HT1080 (cell line): ENCODE data around the gene FFAR1. TPM values are rescaled to one million over a fixed set of nuclear protein-coding genes. Genes with fewer than 3 reads are reported as not detected.

Experiments
- DNase-seq: peaks from one replicate; pipeline ENCODE4 v3.0.0-alpha.2; 2015; ENCODE audit warnings: low read depth
- total RNA-seq: library from RNA; depleted of rRNA; stranded (reverse); fragments of >200 nt; shearing (Covaris generic); gene quantifications from 2 replicates; pipeline ENCODE4 v1.2.3, GENCODE V29; 2014

The FFAR1 gene
- total RNA-seq, 1 experiment from 2014 or later, result 0.06 TPM

DNA sequence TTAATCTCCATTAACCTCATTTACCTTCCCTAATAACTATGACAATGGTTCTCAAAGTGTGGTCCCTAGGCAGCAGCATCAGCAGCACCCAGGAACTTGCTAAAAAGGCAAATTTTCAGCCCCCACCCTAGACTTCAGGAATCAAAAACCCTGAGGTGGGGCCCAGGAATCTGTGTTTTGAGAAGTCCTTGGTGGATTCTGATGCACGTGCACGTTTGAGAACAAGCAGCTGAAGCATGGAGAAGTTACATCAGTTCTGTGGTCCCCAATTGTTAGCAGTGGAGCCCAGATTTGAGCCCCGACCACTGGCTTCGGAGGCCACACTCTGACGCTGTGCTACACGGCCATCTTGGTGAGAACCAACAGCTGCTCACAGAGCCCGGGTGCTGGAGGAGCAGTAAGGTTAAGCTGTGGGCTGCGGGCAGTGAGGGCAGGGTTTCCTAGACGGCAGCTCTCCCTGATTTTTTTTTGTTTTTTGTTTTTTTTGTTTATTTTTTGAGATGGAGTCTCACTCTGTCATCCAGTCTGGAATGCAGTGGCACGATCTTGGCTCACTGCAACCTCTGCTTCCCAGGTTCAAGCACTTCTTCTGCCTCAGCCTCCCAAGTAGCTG, 32.7 kb upstream of the FFAR1 start:
- DNase-seq, result no peak

DNA sequence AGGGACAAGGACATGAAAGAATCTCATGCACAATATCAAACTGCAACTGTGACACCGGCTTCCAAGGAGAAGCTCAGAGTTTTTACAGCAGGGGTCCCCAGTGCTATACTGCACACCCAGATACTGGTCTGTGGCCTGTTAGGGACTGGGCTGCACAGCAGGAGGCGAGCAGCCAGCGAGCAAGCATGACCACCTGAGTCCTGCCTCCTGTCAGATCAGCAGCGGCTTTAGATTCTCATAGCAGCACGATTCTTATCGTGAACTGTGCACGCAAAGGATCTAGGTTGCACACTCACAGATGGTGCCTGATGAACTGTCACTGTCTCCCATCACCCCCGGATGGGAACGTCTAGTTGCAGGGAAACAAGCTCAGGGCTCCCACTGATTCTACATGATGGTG, 31.8 kb upstream of the FFAR1 start:
- DNase-seq, result no peak

DNA sequence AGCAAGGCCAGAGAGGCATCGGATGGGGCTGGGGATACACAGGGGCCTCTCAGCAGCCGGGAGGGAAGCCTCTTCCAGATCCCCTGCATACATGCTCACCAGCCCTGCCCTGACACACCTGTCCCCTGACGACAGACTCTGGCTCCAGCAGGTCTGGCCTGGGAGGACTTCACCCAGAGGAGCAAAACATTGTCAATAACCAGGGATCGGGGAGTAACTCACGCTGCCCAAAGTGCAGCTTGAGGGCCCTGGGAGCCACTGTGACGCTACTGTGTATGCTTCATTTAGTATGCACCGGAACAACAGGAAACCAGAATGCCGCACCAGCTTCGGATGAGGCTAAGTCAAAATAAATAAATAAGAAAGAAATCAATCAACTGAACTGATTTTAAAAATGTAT, 31.1 kb upstream of the FFAR1 start:
- no peak for DNase-seq

DNA sequence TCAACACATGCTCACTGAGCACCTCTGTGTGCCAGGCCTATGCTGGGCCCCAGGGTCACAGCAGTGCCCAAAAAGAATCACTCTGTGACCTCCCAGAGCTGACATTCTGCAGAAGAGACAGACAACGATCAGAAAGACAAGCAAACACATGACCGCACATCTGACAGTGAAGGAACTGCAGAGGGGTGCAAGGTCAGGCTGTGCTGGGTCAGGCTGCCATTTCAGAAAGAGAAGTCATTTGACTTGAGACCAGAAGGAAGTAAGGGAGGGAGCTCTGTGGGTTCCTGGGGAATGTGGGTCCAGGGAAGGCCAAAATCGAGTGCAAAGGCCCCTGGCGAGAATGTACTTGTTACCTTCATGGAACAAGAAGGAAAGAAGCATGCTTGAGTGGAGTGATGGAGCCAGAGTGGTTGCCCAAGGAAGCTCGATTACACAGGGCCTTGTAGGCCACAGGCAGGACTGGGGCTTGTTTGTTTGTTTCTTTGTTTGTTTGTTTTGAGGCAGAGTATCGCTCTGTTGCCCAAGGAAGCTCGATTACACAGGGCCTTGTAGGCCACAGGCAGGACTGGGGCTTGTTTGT, 30.1 kb upstream of the FFAR1 start:
- no peak for DNase-seq

DNA sequence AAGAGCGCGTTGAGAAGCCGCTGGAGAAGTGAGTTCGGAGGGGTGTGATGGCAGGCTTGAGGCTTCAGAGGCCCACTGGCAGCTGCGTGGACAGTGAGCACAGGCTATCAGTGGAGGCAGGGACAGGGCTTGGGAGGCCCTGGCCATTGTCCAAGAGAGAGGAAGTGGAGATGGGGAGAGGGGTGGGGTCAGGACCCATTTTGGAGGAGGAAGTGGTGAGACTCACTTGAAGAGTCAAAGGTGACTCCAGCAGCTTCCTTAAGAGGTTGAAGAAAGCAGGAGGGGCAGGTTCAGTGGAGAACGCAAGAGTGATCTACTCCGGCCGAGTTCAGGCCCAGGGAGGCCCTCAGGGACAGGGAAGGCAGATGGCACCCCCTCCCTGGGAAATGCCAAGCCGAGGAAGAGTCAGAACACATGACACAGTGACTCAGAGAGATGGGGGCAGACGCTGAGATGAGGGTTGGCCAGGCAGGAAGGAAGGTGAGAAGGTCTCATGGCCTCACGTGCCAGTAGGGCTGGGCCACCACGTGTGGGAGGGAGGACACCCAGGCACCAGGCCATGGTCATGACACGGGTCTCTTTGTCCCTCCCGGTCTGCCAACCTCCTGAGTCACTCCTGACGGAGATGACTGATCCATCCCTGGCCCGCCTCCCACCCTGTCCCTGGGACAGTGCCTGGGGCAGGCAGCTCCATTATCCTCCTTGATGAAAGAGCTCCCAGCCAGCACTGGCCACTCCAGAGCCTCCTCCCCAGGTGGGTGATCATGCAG, 28.8 kb upstream of the FFAR1 start:
- DNase-seq, result peak; percentile 100

DNA sequence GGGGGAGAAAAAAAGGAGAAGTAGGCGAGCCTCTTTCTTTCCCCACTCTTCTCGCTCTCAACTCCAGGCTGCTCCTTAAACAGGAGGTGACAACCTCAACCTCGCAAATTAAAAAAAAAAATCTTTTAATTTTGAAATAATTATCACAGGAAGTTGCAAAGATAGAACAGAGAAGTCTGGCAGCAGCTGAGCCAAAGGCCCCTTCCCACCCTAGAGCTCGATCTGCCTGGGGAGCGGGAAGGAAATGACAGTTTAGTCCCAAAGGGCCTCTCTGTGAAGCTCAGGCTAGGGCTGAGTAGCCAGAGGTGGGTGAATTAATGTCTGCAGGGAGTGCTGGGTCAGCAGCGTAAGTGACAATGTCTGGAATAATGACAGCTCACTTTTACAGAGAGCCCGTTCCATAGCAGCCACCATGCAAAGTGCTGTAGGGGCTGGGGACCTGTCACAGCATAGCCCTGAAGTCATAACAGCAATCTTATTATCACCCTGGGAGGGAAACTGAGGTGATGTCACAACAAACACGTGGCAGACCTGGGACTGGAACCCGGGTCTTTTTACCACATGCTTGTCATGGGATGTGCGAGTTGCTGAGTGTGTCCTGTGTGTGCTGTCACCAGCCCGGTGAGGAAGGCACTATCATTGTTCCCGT, 27.5 kb upstream of the FFAR1 start:
- DNase-seq, result no peak

DNA sequence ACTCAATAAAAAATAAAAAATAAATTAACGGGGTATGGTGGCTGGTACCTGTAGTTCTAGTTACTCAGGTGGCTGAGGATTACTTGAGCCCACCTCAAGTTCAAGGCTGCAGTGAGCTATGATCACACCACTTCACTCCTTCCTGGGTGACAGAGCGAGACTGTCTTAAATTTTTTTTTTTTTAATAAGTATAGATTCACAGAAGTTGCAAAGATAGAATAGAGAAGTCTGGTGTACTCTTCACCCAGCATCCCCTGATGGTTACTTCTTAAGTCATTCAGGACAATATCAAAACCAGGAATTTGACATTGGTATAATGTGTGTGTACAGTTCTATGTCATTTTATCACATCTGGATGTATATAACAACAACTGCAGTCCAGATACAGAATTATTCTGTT, 26.4 kb upstream of the FFAR1 start:
- DNase-seq, result no peak

DNA sequence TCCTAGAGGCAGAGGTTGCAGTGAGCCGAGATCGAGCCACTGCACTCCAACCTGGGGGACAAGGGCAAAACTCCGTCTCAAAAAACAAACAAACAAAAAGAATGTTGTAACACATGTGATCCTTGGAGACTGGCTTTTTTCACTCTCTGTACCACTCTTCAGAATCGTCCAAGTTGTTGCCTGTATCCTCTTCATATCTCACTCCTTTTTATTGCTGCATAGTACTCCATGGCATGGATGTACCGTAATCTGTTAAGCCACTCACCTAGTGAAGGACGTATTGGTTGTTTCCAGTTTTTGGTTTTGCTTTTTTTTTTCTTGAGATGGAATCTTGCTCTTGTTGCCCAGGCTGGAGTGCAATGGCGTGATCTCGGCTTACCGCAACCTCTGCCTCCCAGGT, 25.7 kb upstream of the FFAR1 start:
- DNase-seq, result no peak

DNA sequence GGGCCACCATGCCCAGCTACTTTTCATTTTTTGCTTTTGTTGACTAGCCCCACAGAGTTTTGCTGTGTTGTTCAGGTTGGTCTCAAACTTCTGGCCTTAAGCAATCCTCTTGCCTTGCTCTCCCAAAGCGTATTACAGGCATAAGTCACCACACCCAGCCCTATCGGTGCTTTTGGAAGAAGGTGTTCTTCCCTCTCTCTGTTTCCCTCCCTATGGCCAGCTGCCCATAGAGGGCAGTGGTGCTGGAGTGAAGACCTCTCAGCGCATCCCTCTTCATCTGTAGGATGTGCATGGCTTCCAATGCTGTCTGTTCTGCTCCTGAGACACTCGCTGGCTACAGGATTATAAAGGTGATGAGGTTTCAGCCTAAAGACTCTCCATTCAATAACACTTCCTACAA, 20.1 kb upstream of the FFAR1 start:
- no peak for DNase-seq

DNA sequence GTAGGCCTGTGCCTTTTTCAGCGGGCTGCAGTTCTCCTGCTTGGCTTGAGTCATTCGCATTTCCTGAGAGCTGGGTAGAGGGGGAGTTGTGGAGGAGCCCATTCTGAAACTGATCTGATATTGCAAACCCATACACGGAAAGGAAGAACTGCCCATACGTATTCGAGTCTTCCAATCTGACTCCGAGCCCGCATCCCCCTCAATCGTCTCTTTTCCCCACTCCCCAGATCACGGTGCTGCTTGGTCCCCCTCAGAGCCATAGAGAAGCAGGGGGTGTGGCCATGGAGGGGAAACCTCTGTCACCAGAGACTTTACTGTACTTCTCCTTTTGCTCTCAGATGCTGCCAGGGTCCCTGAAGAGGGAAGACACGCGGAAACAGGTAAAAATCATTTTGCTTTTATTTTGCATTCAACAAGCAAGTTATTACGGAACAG, 18.8 kb upstream of the FFAR1 start, which contains the start of gene CD22:
CD22 (plus strand) TSS at position 337 of the 435 bp plus-strand sequence. CDS start 2,854 bp downstream, outside the sequence.
- no peak for DNase-seq

DNA sequence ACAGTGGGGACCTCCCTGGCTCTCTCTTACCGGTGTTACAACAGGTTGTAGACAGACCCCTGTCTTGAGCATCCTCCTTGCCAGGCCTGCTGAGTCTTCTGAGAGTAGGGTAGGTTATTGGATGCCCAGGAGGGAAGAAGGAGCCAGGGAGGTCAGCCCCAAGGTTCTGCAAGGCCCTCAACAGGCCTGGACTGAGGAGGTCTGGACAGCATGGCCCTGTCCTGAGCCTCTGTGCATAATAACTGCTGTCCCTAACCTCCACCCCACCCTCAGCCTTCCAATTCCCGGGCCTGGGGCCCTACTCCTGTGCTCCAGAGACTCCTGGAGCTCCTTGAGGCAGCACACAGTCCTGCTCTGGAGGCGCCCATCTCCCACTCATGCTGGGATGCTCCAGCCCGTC, 18.4 kb upstream of the FFAR1 start:
- DNase-seq, result no peak

DNA sequence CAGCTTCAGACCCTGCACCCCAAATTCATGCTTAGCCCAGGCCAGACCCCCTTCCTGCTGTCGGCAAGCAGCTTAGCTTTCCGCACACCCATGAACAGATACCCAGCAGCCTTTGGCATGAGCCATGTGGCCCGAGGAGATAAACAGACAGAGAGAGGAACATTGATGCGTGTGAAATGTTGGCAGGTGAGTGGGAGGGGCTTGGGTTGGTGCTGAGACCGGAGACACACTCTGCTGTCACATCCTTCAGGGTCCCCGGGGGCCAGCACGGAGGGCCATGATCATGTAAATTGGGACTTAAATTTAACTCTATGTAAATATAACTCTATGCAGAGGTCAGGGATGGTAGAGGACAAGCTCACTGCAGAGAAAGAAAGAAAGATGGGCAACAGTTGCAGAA, 17.2 kb upstream of the FFAR1 start:
- DNase-seq, result no peak

DNA sequence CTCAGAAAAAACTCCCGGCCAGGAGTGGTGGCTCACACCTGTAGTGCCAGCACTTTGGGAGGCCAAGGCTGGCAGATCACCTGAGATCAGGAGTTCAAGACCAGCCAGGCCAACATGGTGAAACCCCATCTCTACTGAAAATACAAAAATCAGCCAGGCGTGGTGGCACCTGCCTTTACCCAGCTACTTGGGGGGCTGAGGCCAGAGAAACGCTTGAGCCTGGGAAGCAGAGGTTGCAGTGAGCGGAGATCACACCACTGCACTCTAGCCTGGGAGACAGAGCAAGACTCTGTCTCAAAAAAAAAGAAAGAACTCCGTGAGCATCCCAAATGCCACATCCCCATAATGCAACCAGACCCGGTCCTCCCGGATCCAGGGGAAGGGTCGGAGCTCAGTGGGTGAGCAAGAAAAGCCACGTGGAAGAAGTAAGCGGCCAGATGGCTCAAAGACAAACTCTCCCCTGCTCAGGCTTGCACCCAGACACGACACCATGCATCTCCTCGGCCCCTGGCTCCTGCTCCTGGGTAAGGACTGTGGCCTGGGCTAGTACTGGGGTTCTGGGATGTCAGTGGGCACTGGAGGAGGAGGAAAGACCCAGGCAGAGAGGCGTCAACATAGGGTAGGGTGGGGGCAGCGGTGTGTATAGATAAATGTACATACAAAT, 16.0 kb upstream of the FFAR1 start:
- DNase-seq, result no peak

DNA sequence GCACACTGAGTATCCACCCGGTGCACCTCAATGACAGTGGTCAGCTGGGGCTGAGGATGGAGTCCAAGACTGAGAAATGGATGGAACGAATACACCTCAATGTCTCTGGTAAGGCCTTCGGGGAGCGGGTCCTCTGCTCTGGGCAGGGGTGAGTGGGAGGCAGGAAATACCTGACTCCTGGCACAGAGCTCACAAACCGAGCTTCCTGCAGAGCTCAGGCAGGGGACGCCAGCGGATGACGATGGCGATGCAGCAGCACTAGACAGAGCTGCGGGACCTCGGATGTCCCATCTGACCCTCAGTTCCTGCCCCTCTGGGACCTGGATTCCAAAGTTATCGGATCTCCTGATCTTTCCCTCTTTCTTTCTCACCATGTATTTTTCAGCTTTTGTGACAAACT, 14.9 kb upstream of the FFAR1 start:
- no peak for DNase-seq

DNA sequence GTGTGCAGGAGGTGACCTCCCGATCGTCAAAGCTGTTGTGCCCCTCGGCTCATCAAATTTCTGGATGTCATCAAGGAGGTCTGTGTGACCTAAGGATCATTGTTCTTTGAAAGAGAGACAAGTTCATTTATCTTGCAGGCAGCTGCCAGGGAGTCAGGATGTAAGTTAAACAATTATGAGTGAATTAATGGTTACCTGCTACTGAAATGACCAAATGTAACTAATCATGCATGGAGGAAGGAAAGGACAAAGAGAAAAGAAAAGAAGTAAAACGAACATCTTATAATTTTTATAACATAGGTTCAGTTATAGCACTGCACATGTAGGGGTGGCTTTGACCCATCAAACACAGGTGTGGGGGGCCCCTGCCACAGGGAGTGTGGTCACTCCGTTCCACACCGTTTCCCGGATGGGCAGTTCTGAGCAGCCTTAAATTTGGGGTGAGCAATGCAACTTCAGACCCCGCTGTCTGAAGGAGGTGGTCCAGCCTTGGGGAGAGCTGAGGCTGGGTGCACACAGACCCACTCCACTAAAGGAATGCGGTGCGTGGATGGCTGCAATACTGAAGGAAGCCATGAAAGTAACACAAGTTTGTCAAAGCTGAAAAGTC, 13.5 kb upstream of the FFAR1 start:
- no peak for DNase-seq

DNA sequence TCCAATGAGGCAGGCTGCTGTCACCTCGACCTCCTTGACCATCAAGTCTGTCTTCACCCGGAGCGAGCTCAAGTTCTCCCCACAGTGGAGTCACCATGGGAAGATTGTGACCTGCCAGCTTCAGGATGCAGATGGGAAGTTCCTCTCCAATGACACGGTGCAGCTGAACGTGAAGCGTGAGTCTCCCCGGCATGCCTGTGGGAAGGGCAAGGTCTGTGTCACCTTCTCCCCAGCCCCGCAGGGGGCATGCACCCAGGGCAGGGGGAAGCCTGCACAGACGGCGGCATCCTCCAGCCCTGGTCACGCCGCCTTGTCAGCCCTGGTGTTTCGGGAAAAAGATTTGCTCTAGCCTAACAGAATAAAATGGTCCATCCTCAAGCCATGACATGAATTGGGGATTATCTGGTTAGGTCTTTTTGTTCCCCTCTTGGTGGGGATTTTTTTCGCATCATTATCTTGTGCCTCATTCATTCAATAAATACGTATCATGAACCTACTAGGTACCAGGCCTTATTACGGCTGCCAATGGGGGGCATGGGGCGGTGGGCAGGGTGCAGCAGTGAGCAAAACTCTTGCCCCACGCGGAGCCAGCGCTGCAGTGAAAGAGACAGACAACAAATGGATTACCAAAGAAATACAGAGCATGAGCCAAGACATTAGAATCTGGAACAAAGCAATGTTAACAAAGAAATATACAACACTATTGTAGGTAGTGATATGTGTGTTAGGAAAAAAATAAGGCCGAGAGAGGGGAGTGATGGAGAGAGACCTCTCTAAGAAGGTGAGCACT, 11.3 kb upstream of the FFAR1 start:
- DNase-seq, result no peak

DNA sequence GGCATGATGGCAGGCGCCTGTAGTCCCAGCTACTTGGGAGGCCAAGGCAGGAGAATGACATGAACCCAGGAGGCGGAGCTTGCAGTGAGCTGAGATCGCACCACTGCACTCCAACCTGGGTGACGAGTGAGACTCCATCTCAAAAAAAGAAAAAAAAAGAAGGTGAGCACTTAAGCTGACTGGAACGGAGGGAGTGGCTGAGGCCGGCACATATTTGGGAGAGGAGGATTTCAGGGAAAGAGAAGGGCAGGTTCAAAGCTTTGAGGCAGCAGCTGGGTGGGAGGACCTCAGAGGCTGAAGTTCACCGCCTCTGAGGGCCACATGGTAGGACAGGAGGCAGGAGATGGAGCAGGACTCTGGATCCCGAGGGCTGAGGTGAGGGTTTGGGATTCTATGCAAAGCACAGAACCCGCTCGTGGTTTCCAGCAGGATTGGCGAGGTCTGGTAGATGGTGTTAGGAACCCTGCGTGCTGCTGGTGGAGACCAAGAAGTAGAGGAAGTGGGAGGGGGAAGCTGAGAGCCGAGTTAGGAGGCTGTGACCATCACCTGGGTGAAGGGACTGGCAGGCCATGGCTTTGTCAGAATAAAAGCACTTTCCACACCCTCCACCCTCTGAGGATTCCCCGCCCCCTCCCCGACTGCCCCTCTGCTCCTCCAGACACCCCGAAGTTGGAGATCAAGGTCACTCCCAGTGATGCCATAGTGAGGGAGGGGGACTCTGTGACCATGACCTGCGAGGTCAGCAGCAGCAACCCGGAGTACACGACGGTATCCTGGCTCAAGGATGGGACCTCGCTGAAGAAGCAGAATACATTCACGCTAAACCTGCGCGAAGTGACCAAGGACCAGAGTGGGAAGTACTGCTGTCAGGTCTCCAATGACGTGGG, 10.4 kb upstream of the FFAR1 start:
- no peak for DNase-seq

DNA sequence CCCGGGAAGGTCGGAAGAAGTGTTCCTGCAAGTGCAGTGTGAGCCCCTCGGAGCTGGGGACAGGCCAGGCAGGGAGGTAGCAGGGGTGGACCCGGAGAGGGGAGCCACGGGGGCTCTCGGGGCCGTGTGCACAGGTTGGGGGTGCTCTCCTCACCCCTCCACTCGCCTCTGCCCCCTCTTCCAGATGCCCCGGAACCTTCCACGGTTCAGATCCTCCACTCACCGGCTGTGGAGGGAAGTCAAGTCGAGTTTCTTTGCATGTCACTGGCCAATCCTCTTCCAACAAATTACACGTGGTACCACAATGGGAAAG, 9.8 kb upstream of the FFAR1 start:
- no peak for DNase-seq

DNA sequence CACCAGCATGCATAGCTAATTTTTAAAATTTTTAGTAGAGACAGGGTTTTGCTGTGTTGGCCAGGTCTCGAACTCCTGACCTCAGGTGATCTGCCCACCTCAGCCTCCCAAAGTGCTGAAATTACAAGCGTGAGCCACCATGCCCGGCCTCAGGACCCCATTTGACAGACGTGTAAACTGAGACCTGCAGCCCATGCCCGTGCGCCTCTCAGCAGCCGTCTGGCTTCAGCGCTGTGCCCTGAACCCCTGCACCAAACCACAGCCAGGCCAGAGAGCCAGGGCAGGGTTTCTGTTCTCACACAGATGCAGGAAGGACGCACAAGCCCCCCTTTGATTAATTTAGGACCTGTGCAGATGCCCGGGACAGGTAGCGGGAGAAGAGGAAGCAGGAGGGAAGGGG, 7.3 kb upstream of the FFAR1 start:
- no peak for DNase-seq

DNA sequence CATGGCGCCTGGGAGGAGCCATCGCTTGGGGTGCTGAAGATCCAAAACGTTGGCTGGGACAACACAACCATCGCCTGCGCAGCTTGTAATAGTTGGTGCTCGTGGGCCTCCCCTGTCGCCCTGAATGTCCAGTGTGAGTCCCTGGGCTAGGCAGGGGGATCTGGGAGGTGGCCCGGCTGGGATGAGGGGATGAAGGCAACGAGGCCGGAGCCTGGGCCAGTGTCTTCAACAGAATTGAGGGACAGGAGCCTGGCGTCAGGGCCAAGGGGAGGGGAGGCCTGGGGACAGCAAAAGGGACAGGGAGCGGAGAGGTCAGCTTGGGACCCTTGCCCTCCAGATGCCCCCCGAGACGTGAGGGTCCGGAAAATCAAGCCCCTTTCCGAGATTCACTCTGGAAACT, 6.7 kb upstream of the FFAR1 start:
- no peak for DNase-seq
